ENCODE measurements around the gene AUP1. TPM values are rescaled to one million over a fixed set of nuclear protein-coding genes. Genes with fewer than 3 reads are reported as not detected.
A peak's percentile ranks its signal among the peaks of the same experiment; 100 is the strongest.
"Not testable (repeated sequence)": the region's sequence is repeated elsewhere in the genome, so short reads cannot be mapped to it uniquely, and the experiment has no call there.

AUP1 gene
- total and polyA plus RNA-seq, 5 experiments from 2014 or later: 79.5 to 184 (median 88.9) TPM

GRCh38 chr2:74567881-74568280, 38.4 kb upstream of the AUP1 start:
- H3K4me3 Mint-ChIP-seq: no peak overlapping the region
- H3K36me3 Mint-ChIP-seq: no peaks in the 10 kb centered on the region
- no peak for ATAC-seq
- peaks cover 0 to 6% (median 0%) of the 10 kb centered on the region in 4 donors for H3K4me1 Mint-ChIP-seq
- no peak for DNase-seq
- no peaks in the 10 kb centered on the region for H3K9me3 Mint-ChIP-seq
- no peak overlapping the region for H3K27ac Mint-ChIP-seq
- H3K27me3 Mint-ChIP-seq: peaks cover 7 to 29% (median 25%) of the 10 kb centered on the region in 5 donors
- POLR2A ChIA-PET: no interaction called here

- POLR2A ChIA-PET: interaction anchor here (0.8 kb wide), 1 partner anchor 11 kb away, joined by 3 read pairs; no protein-coding TSS in a partner anchor
- Mint-ChIP-seq H3K9me3 (no peaks in the 10 kb centered on the region), H3K27ac (no peak overlapping the region), H3K27me3 (peaks cover 13 to 39% (median 36%) of the 10 kb centered on the region in 5 donors), H3K4me3 (no peak overlapping the region), H3K4me1 (peaks cover 0 to 4% (median 0%) of the 10 kb centered on the region in 4 donors), H3K36me3 (no peaks in the 10 kb centered on the region)
- no peak for DNase-seq
- ATAC-seq: no peak
Observed at GRCh38 chr2:74566754-74567085, 37.2 kb upstream of the AUP1 start.

DNA sequence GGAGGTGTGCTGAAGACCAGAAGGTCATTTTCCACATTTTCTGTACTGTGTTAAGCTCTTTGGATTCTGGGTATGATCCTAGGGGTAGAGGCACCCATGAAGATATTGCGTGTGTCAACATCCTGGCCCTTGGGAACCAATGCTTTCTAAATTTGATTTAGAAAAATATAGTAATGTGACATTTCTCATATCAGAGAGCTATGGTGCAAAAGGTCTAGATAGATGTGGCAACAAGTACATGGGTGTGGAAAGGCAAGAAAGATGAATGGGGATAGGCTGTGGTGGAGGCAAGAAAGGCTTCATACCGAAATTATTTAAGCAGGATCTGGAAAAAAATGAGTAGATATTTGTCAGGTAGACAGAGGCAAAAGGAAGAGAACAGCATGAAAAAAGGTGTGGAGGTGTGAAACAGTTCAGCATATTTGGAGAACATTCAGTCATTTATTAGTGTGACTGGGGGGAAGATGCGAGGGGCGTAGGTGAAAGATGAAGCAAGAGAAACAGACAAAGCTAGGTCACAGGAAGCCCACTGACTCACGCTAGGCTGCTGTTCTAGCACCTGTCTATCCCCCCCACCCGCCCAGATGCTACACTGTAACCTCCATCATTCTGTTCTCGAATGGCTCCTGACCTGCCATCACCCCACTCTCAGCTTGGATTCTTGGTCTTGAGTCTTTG, 36.7 kb upstream of the AUP1 start:
- Mint-ChIP-seq H3K4me1 (peaks cover 0 to 4% (median 0%) of the 10 kb centered on the region in 4 donors), H3K27me3 (peaks cover 14 to 44% (median 41%) of the 10 kb centered on the region in 5 donors), H3K4me3 (no peak overlapping the region), H3K9me3 (no peaks in the 10 kb centered on the region), H3K36me3 (no peaks in the 10 kb centered on the region), H3K27ac (peak overlapping the region in 1 of 10 donors; percentile 10)
- DNase-seq: no peak
- no peak for ATAC-seq
- POLR2A ChIA-PET: no interaction called here

GRCh38 chr2:74564222-74564621, 34.7 kb upstream of the AUP1 start:
- no peak for ATAC-seq
- no peak overlapping the region for H3K27ac Mint-ChIP-seq
- peaks cover 0 to 4% (median 2%) of the 10 kb centered on the region in 4 donors for H3K4me1 Mint-ChIP-seq

DNA sequence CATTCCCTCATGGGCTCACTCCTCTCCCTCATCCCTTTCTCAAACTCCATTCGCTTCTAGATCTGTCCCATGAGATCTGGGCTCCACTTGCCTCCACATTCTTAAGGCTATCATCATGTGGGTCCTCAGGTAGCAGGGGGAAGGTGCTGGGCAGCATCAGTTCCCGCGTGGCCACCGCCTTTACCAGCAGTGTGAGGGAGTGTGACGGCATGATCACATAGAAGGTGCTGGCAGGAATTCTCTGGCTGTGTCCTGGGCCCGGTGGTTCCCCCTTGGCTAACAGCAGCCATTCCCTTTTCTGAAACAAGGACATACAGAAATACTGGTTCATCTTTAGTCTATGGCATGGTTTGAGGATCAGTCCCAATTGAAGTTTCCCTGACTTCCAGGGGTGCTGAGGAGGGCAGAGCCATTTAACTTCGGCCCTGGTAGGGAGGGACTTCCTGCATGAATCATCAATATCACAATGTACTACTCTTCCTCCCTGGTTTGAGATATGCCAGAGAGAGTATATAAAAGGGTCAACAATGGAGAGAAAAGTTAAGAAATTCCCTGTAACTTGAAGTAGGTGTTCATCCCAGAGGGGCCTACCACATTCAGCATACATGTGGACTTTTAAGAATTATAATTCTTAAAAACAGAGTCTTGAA, 32.7 kb upstream of the AUP1 start:
- H3K27ac Mint-ChIP-seq: peak overlapping the region in 2 of 10 donors; percentile 1 to 31

More at GRCh38 chr2:74564222-74564621, 34.7 kb upstream of the AUP1 start:
- H3K4me3 Mint-ChIP-seq: no peak overlapping the region
- peaks cover 17 to 55% (median 52%) of the 10 kb centered on the region in 5 donors for H3K27me3 Mint-ChIP-seq
- POLR2A ChIA-PET: no interaction called here
- no peak for DNase-seq
- no peaks in the 10 kb centered on the region for H3K9me3 Mint-ChIP-seq
- no peaks in the 10 kb centered on the region for H3K36me3 Mint-ChIP-seq

DNA sequence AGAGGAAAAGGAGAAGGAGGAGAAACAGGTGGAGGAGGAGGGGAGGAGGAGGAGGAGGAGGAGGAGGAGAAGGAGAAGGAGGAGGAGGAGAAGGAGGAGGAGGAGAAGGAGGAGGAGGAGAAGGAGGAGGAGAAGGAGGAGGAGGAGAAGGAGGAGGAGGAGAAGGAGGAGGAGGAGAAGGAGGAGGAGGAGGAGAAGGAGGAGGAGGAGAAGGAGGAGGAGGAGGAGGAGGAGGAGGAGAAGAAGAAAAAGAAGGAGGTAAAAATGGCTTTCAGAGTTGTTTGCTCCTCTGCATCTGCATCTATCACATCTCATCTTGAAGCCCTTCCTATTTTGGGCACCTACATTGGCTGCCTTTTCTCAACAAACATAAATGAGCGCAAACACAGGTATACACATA, 31.5 kb upstream of the AUP1 start:
- H3K4me3 Mint-ChIP-seq, H3K9me3 Mint-ChIP-seq, DNase-seq, H3K36me3 Mint-ChIP-seq, H3K27ac Mint-ChIP-seq, H3K4me1 Mint-ChIP-seq, ATAC-seq, POLR2A ChIA-PET: not testable (repeated sequence)
- peaks cover 10 to 45% (median 40%) of the 10 kb centered on the region in 5 donors for H3K27me3 Mint-ChIP-seq

More for the DNA sequence above, 32.7 kb upstream of the AUP1 start:
- no peak for DNase-seq
- H3K4me3 Mint-ChIP-seq: no peak overlapping the region
- peaks cover under 1 to 4% (median 2%) of the 10 kb centered on the region in 4 donors for H3K4me1 Mint-ChIP-seq
- H3K36me3 Mint-ChIP-seq: no peaks in the 10 kb centered on the region
- POLR2A ChIA-PET: no interaction called here
- no peak for ATAC-seq
- H3K9me3 Mint-ChIP-seq: no peaks in the 10 kb centered on the region
- H3K27me3 Mint-ChIP-seq: peaks cover 12 to 45% (median 44%) of the 10 kb centered on the region in 5 donors

- Mint-ChIP-seq H3K9me3 (no peaks in the 10 kb centered on the region), H3K27me3 (peaks cover 10 to 45% (median 37%) of the 10 kb centered on the region in 5 donors), H3K4me3 (no peak overlapping the region), H3K4me1 (peaks cover 5 to 11% (median 10%) of the 10 kb centered on the region in 4 donors), H3K36me3 (no peaks in the 10 kb centered on the region), H3K27ac (no peak overlapping the region)
- POLR2A ChIA-PET: no interaction called here
- DNase-seq (no peak), ATAC-seq (no peak)
Observed at GRCh38 chr2:74560591-74560990, 31.1 kb upstream of the AUP1 start.

GRCh38 chr2:74559912-74560311, 30.4 kb upstream of the AUP1 start:
- Mint-ChIP-seq H3K4me3 (no peak overlapping the region), H3K9me3 (no peaks in the 10 kb centered on the region), H3K4me1 (peaks cover 7 to 17% (median 16%) of the 10 kb centered on the region in 4 donors), H3K27me3 (peaks cover 10 to 45% (median 36%) of the 10 kb centered on the region in 5 donors), H3K27ac (no peak overlapping the region), H3K36me3 (no peaks in the 10 kb centered on the region)
- no peak for DNase-seq
- POLR2A ChIA-PET: no interaction called here
- ATAC-seq: no peak

DNA sequence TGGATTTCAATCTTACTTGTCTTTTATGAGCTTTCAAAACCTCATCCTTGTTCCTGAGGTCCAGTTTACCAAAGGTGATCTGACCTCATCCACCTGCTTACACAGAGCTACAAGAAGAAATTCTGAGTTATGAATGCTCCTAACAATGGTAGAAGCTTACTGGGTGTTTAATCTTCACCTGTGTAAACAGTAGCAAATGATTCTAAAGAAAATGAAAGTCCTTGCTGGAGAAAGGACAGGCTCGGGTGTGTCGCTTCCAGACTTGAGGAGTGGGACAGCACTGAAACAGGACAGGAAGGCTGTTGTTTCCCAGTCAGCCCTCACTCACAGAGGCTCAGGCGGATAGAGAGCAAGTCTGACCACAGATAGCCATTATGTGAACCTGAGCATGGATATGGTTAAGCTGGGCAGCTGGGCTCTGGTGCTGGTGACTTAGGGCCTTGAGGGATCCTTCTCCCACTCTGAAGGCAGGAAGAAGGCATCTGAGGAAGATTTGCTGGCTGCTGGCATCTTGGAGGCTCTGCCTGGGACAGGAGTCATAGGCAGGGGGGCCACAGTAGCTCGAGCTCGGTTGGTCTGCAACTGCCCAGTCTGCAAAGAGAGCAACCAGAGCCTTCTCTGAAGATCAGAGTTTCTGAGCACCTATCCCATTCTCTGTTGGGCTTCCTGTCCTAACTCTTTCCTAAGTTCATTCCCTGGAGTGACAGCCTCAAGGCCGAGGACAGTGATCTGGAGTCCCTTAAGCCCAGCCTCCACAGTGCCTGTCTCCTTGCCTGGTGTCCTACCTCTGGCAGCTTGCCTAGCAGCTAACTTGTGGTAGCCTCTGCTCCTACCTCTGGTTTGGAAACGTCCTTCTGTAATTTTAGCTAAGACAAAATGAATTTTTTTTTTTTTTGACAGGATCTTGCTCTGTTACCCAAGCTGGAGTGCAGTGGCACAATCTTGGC, 29.1 kb upstream of the AUP1 start:
- H3K36me3 Mint-ChIP-seq: no peaks in the 10 kb centered on the region
- H3K9me3 Mint-ChIP-seq: no peaks in the 10 kb centered on the region
- H3K27me3 Mint-ChIP-seq: peaks cover 10 to 36% (median 27%) of the 10 kb centered on the region in 5 donors
- H3K4me3 Mint-ChIP-seq: no peak overlapping the region
- H3K27ac Mint-ChIP-seq: peak overlapping the region in 2 of 10 donors; percentile 19 to 26
- ATAC-seq (no peak), DNase-seq (no peak)
- peaks cover 9 to 20% (median 18%) of the 10 kb centered on the region in 4 donors for H3K4me1 Mint-ChIP-seq
- POLR2A ChIA-PET: no interaction called here

- H3K9me3 Mint-ChIP-seq: no peaks in the 10 kb centered on the region
- POLR2A ChIA-PET: no interaction called here
- ATAC-seq (no peak), DNase-seq (no peak)
- H3K27me3 Mint-ChIP-seq: peaks cover 6 to 33% (median 22%) of the 10 kb centered on the region in 5 donors
- peak overlapping the region in 2 of 10 donors; percentile 71 to 72 for H3K27ac Mint-ChIP-seq
- peaks cover 13 to 24% (median 19%) of the 10 kb centered on the region in 4 donors for H3K4me1 Mint-ChIP-seq
- H3K36me3 Mint-ChIP-seq: no peaks in the 10 kb centered on the region
- peak overlapping the region in 3 of 10 donors; percentile 32 to 98 (median 97) for H3K4me3 Mint-ChIP-seq
Observed at GRCh38 chr2:74556831-74557370, 27.4 kb upstream of the AUP1 start.

GRCh38 chr2:74556159-74556558, 26.7 kb upstream of the AUP1 start:
- Mint-ChIP-seq H3K4me1 (peaks cover 13 to 24% (median 19%) of the 10 kb centered on the region in 4 donors), H3K4me3 (peak overlapping the region; percentile 27 to 98 (median 90)), H3K27ac (peak overlapping the region in 4 of 10 donors; percentile 46 to 71 (median 54)), H3K36me3 (no peaks in the 10 kb centered on the region), H3K9me3 (no peaks in the 10 kb centered on the region), H3K27me3 (peaks cover 9 to 33% (median 21%) of the 10 kb centered on the region in 5 donors)
- no peak for ATAC-seq
- no peak for DNase-seq
- POLR2A ChIA-PET: interaction anchor here (1.1 to 1.3 kb wide), 3 partner anchors 11 to 74 kb away, joined by 3 to 4 read pairs (median 3); partner anchors contain the start of genes CCDC142, PCGF1 and TTC31

DNA sequence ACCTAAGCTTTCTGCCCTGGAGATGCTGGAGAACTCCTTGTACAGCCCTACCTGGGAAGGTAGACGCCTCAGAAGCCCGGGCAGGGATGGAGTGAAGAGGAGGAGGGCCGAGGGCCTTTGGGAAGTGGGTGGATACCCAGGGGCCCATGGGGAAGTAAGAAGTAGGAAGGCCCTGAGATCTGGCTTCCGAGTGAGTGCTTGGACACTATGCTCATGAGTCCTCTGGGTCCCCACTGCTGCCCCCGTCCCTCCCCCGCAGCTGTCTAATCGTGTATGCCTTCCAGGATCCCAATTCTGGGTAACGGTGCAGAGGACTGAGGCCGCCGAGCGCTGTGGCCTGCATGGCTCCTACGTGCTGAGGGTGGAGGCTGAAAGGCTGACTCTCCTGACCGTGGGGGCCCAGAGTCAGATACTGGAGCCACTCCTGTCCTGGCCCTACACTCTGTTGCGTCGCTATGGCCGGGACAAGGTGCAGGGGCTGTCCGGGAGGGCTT, 26.2 kb upstream of the AUP1 start:
- no peaks in the 10 kb centered on the region for H3K9me3 Mint-ChIP-seq
- H3K36me3 Mint-ChIP-seq: no peaks in the 10 kb centered on the region
- no peak for ATAC-seq
- POLR2A ChIA-PET: interaction anchor here (0.6 to 1.3 kb wide), 6 partner anchors 12 to 73 kb away, joined by 3 to 4 read pairs (median 3); partner anchors contain the start of genes AUP1, CCDC142, HTRA2 and PCGF1
- peak overlapping the region; percentile 82 to 98 (median 92) for H3K4me3 Mint-ChIP-seq
- H3K27ac Mint-ChIP-seq: peak overlapping the region in 8 of 10 donors; percentile 71 to 95 (median 89)
- H3K27me3 Mint-ChIP-seq: peaks cover 9 to 33% (median 22%) of the 10 kb centered on the region in 5 donors
- DNase-seq: no peak
- H3K4me1 Mint-ChIP-seq: peaks cover 13 to 24% (median 19%) of the 10 kb centered on the region in 4 donors
